Peyer's patch (tissue), 4 donors: Measurements from ENCODE around the gene PCED1B. TPM values are rescaled to one million over a fixed set of nuclear protein-coding genes. Genes with fewer than 3 reads are reported as not detected.
"Not testable (repeated sequence)": the region's sequence is repeated elsewhere in the genome, so short reads cannot be mapped to it uniquely, and the experiment has no call there.

Experiments
- DNase-seq, 3 donors: peaks; one replicate each; pipeline ENCODE4 v3.0.0-alpha.2; 2017 to 2019
- H3K27ac ChIP-seq, 4 donors: fragments of 200-600 bp; sonication (generic); one replicate each; pipeline ENCODE4 v1.5.1; 2016 to 2019
- H3K27me3 ChIP-seq, 2 donors: fragments of 200-600 bp; sonication (generic); one replicate each; pipeline ENCODE4 v1.5.1; 2019
- H3K36me3 ChIP-seq, 3 donors: fragments of 200-600 bp; sonication (generic); one replicate each; pipeline ENCODE4 v1.5.1; 2016 to 2019
- H3K4me1 ChIP-seq, 4 donors: fragments of 200-600 bp; sonication (generic); one replicate each; pipeline ENCODE4 v1.5.1; 2016 to 2019
- H3K4me3 ChIP-seq, 4 donors: fragments of 200-600 bp; sonication (generic); 1 replicate in 3 of 4; 2 replicates in 1 of 4; pipeline ENCODE4 v1.5.1; 2016 to 2019; ENCODE audit warnings: mild to moderate bottlenecking in 1 of 4
- H3K9me3 ChIP-seq, 4 donors: fragments of 200-600 bp; sonication (generic); one replicate each; pipeline ENCODE4 v1.5.1; 2016 to 2019; ENCODE audit warnings: mild to moderate bottlenecking in 1 of 4
- CTCF ChIP-seq, 6 experiments: fragments of 450-650 bp in 4 of 6; fragments of 200-600 bp in 2 of 6; sonication (generic) in 1 of 6; IDR thresholded peaks; one replicate each; pipeline ENCODE4 v1.5.1; 2017 to 2019; ENCODE audit warnings: antibody characterized with exemption in 6 of 6, mild to moderate bottlenecking in 3 of 6, moderate library complexity in 1 of 6
- POLR2A ChIP-seq, 2 donors: fragments of 450-650 bp; IDR thresholded peaks; one replicate each; pipeline ENCODE4 v1.5.1; 2017; ENCODE audit warnings: antibody characterized with exemption in 2 of 2, mild to moderate bottlenecking in 2 of 2, moderate library complexity in 2 of 2
- total RNA-seq, 4 donors: library from RNA; depleted of rRNA; stranded (reverse); fragments of >200 nt; gene quantifications; one replicate each; pipeline ENCODE4 v1.1.0, GENCODE V29; 2016

Gene PCED1B
- total RNA-seq, 4 donors from 2014 or later = 1.9 to 11.6 (median 2.3) TPM; not detected in 1

- no peak for TF ChIP-seq POLR2A (IDR thresholded peaks at IDR 0.05)
- TF ChIP-seq CTCF (IDR thresholded peaks at IDR 0.05) = no peak
- no peaks in the 10 kb centered on the region for H3K9me3 ChIP-seq
- H3K4me1 ChIP-seq = no peaks in the 10 kb centered on the region
- H3K36me3 ChIP-seq = no peaks in the 10 kb centered on the region
- DNase-seq = no peak
- H3K27ac ChIP-seq = no peak overlapping the region
- no peak overlapping the region for H3K4me3 ChIP-seq
- no peaks in the 10 kb centered on the region for H3K27me3 ChIP-seq
Measured at GRCh38 chr12:47110718-47111391, 31.4 kb downstream of the PCED1B start.

- Histone ChIP-seq H3K36me3 (no peaks in the 10 kb centered on the region), H3K27me3 (no peaks in the 10 kb centered on the region), H3K9me3 (no peaks in the 10 kb centered on the region), H3K27ac (no peak overlapping the region), H3K4me3 (no peak overlapping the region), H3K4me1 (no peaks in the 10 kb centered on the region)
- DNase-seq = no peak
- TF ChIP-seq CTCF (IDR thresholded peaks at IDR 0.05) = no peak
- TF ChIP-seq POLR2A (IDR thresholded peaks at IDR 0.05) = no peak
Measured at GRCh38 chr12:47111392-47111778, 32.0 kb downstream of the PCED1B start.

GRCh38 chr12:47111854-47112253, 32.4 kb downstream of the PCED1B start:
- no peak overlapping the region for H3K4me3 ChIP-seq
- no peaks in the 10 kb centered on the region for H3K4me1 ChIP-seq
- DNase-seq = no peak
- TF ChIP-seq CTCF (IDR thresholded peaks at IDR 0.05) (no peak), POLR2A (IDR thresholded peaks at IDR 0.05) (no peak)
- no peak overlapping the region for H3K27ac ChIP-seq
- H3K9me3 ChIP-seq = no peaks in the 10 kb centered on the region
- H3K27me3 ChIP-seq = no peaks in the 10 kb centered on the region
- no peaks in the 10 kb centered on the region for H3K36me3 ChIP-seq

- Histone ChIP-seq H3K36me3 (no peaks in the 10 kb centered on the region), H3K9me3 (no peaks in the 10 kb centered on the region), H3K27ac (no peak overlapping the region), H3K4me1 (no peaks in the 10 kb centered on the region), H3K27me3 (no peaks in the 10 kb centered on the region), H3K4me3 (no peak overlapping the region)
- TF ChIP-seq CTCF (IDR thresholded peaks at IDR 0.05) = no peak
- no peak for DNase-seq
Measured at GRCh38 chr12:47112679-47113078, 33.3 kb downstream of the PCED1B start.

- Histone ChIP-seq H3K4me3 (no peak overlapping the region), H3K27me3 (no peaks in the 10 kb centered on the region), H3K4me1 (no peaks in the 10 kb centered on the region), H3K9me3 (no peaks in the 10 kb centered on the region), H3K36me3 (no peaks in the 10 kb centered on the region), H3K27ac (no peak overlapping the region)
- DNase-seq = no peak
- no peak for TF ChIP-seq CTCF (IDR thresholded peaks at IDR 0.05)
- TF ChIP-seq POLR2A (IDR thresholded peaks at IDR 0.05) = no peak
Measured at GRCh38 chr12:47114481-47114892, 35.1 kb downstream of the PCED1B start.

- DNase-seq = not testable (repeated sequence)
Measured at GRCh38 chr12:47117305-47117704, 37.9 kb downstream of the PCED1B start.

More at GRCh38 chr12:47117305-47117704, 37.9 kb downstream of the PCED1B start:
- H3K4me3 ChIP-seq, H3K9me3 ChIP-seq, H3K27ac ChIP-seq, H3K4me1 ChIP-seq, H3K36me3 ChIP-seq, H3K27me3 ChIP-seq: not testable (repeated sequence)
